ENCODE data around the gene RBM17. TPM values are rescaled to one million over a fixed set of nuclear protein-coding genes. Genes with fewer than 3 reads are reported as not detected.

Gene RBM17
- total and polyA plus RNA-seq, 2 of the 13 experiments (the other 11 are each of a cell fraction or from before 2014, with no cell fraction given): 30.7 to 77.5 TPM

DNA sequence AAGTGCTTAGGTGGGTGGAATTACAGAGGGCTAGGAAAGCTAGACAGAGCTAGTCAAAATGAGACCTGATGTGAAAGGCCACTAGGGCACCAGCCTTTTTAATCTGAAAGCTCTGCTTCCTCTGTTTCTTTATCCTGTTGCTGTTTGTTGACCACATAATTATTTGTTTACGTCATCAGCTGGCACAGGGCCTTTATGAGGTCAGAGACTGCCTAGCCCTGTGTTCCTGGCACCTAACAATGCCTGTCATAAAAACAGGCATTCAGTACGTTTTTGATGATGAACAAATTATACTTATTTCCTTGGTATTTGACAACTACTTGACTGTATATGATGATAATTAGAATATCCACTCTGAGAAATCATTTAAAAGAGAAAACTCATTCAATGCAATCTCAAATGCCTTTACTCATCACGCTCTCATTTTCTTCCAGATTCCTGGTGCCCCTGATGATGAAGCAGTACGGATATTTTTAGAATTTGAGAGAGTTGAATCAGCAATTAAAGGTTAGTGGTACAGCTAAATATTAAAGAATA, 26.0 kb downstream of the RBM17 start:
- in situ Hi-C loops (cut with HindIII; ENCODE audit: extremely low pct_ligation_motif_present, low pct_unique_long_range_greater_than_20kb): no loop called here
- no peaks in the 10 kb centered on the region for H3K9me3 ChIP-seq (ENCODE audit: low read length)
- ChIA-PET CTCF (ENCODE audit: low intra/inter-chr PET ratio, low total read pairs) (no interaction called here), POLR2A (no interaction called here)
- no TSS peak for BruUV-seq (replicated peaks)
- TF ChIP-seq NR3C1 (CRISPR knock-in tag; IDR thresholded peaks at IDR 0.05) (no peak), SOX13 (IDR thresholded peaks at IDR 0.05) (no peak), SOX13 (CRISPR knock-in tag; conservative IDR thresholded peaks at IDR 0.05 in 1 of 2, IDR thresholded peaks at IDR 0.05 in 1 of 2) (no peak), SIN3B (IDR thresholded peaks at IDR 0.05; ENCODE audit: low read length) (no peak), ZNF354B (CRISPR knock-in tag; IDR thresholded peaks at IDR 0.05) (no peak), SRSF4 (IDR thresholded peaks at IDR 0.05; ENCODE audit: low read depth, low read length, poor library complexity, severe bottlenecking) (no peak), SRSF9 (IDR thresholded peaks at IDR 0.05; ENCODE audit: borderline replicate concordance, insufficient read depth, low read depth, low read length, poor library complexity, severe bottlenecking) (no peak), ATM (IDR thresholded peaks at IDR 0.05; ENCODE audit: borderline replicate concordance) (no peak), CSRNP2 (CRISPR knock-in tag; conservative IDR thresholded peaks at IDR 0.05; ENCODE audit: low read depth) (no peak), NCOA5 (CRISPR knock-in tag; IDR thresholded peaks at IDR 0.05) (no peak), ZNF562 (CRISPR knock-in tag; IDR thresholded peaks at IDR 0.05; ENCODE audit: borderline replicate concordance) (no peak), ZNF773 (CRISPR knock-in tag; IDR thresholded peaks at IDR 0.05; ENCODE audit: borderline replicate concordance) (no peak)
- H4K20me1 ChIP-seq (ENCODE audit: insufficient read depth, low read length): no peaks in the 10 kb centered on the region
- FAIRE-seq: no peak
- H3K9ac ChIP-seq (ENCODE audit: insufficient read depth, low read depth, low read length): no peak overlapping the region
- no peaks in the 10 kb centered on the region for H3K27me3 ChIP-seq (ENCODE audit: control insufficient read depth in 1 of 2, insufficient read depth in 2 of 2, low read length in 2 of 2)
- H2AFZ ChIP-seq (ENCODE audit: low read length): no peak overlapping the region
- H3K4me3 ChIP-seq (replicated peaks in 1 of 3; ENCODE audit: insufficient read depth in 1 of 3, low read depth in 2 of 3, low read length in 3 of 3): no peak overlapping the region
- peaks cover 33 to 61% of the 10 kb centered on the region in 2 experiments for H3K36me3 ChIP-seq (replicated peaks in 1 of 2; ENCODE audit: control insufficient read depth in 1 of 2, insufficient read depth in 2 of 2, low read length in 2 of 2)
- WGBS (ENCODE audit: low lambda C conversion rate): 95% methylated on average over 4 of the region's 4 CpGs
- intact Hi-C loops (cut with micrococcal nuclease; ENCODE audit: unreplicated experiment): no loop called here
- no peak overlapping the region for H3K27ac ChIP-seq (ENCODE audit: extremely low read length, insufficient read depth, low read length)
- no peak for DNase-seq (ENCODE audit: low spot score)
- H3K79me2 ChIP-seq (ENCODE audit: insufficient read depth, low read length): peaks cover 3% of the 10 kb centered on the region
- ATAC-seq: no peak
- peaks cover 10% of the 10 kb centered on the region for H3K4me1 ChIP-seq (ENCODE audit: insufficient read depth, low read length)
- H3K4me2 ChIP-seq (ENCODE audit: low read depth, low read length): no peak overlapping the region

All from HepG2 (cell line).